Loucy (cell line): ENCODE data around the gene CTR9.

Experiments used
- H2AFZ ChIP-seq: fragments of 200-600 bp; sonication (generic); 2 replicates; pipeline ENCODE4 v1.6.0; 2016; ENCODE audit warnings: antibody characterized with exemption, mild to moderate bottlenecking, low read length, moderate library complexity
- H3F3A ChIP-seq: fragments of 200-600 bp; 2 replicates; pipeline ENCODE4 v1.6.0; 2016; ENCODE audit warnings: antibody characterized with exemption, low read depth, mild to moderate bottlenecking
- H3K27me3 ChIP-seq: fragments of 200-600 bp; sonication (generic); 2 replicates; pipeline ENCODE4 v1.6.1; 2014; ENCODE audit warnings: low read length, mild to moderate bottlenecking; ENCODE audit not compliant: insufficient read depth, poor library complexity, severe bottlenecking
- H3K36me3 ChIP-seq: fragments of 200-600 bp; sonication (generic); 2 replicates; pipeline ENCODE4 v1.6.1; 2016; ENCODE audit warnings: low read length; ENCODE audit not compliant: insufficient read depth
- H3K4me1 ChIP-seq: fragments of 200-600 bp; sonication (generic); 2 replicates; pipeline ENCODE4 v1.5.1; 2014; ENCODE audit warnings: low read length, mild to moderate bottlenecking; ENCODE audit not compliant: insufficient read depth, poor library complexity, severe bottlenecking
- H3K4me2 ChIP-seq: fragments of 200-600 bp; sonication (generic); 2 replicates; pipeline ENCODE4 v1.6.0; 2014; ENCODE audit warnings: antibody characterized with exemption, low read length, low read depth, mild to moderate bottlenecking; ENCODE audit not compliant: poor library complexity, severe bottlenecking
- H3K4me3 ChIP-seq: fragments of 200-600 bp; sonication (generic); 2 replicates; pipeline ENCODE4 v1.5.1; 2014; ENCODE audit warnings: low read length, mild to moderate bottlenecking, mixed read lengths; ENCODE audit not compliant: poor library complexity, severe bottlenecking
- H3K79me2 ChIP-seq: fragments of 200-600 bp; sonication (generic); 2 replicates; pipeline ENCODE4 v1.6.1; 2014; ENCODE audit warnings: low read length; ENCODE audit not compliant: insufficient read depth
- H3K9ac ChIP-seq: fragments of 200-600 bp; sonication (generic); 2 replicates; pipeline ENCODE4 v1.6.0; 2014; ENCODE audit warnings: mild to moderate bottlenecking, low read depth, low read length, moderate library complexity; ENCODE audit not compliant: poor library complexity, severe bottlenecking
- H3K9me2 ChIP-seq: fragments of 200-600 bp; sonication (generic); replicated peaks from 2 replicates; pipeline ENCODE4 v1.6.1; 2016; ENCODE audit warnings: low read depth, low read length, mixed read lengths
- H3K9me3 ChIP-seq: fragments of 200-600 bp; sonication (generic); 2 replicates; pipeline ENCODE4 v1.6.1; 2014; ENCODE audit warnings: mild to moderate bottlenecking, antibody characterized with exemption, low read length, low read depth; ENCODE audit not compliant: insufficient read depth
- H4K20me1 ChIP-seq: fragments of 200-600 bp; sonication (generic); 2 replicates; pipeline ENCODE4 v1.6.0; 2014; ENCODE audit warnings: antibody characterized with exemption, low read length, mild to moderate bottlenecking; ENCODE audit not compliant: insufficient read depth, poor library complexity, severe bottlenecking
- EZH2phosphoT487 ChIP-seq: fragments of 200-600 bp; IDR thresholded peaks from 2 replicates; pipeline ENCODE4 v1.6.1; 2018; ENCODE audit warnings: antibody characterized with exemption, mild to moderate bottlenecking, moderate library complexity, borderline replicate concordance
- TF ChIP-seq, protein P1 (sequence below): fragments of 200-600 bp; sonication (generic); conservative IDR thresholded peaks from 2 replicates; pipeline ENCODE4 v1.5.1; 2014; ENCODE audit warnings: mild to moderate bottlenecking, antibody characterized with exemption, low read length

CTR9 gene

DNA sequence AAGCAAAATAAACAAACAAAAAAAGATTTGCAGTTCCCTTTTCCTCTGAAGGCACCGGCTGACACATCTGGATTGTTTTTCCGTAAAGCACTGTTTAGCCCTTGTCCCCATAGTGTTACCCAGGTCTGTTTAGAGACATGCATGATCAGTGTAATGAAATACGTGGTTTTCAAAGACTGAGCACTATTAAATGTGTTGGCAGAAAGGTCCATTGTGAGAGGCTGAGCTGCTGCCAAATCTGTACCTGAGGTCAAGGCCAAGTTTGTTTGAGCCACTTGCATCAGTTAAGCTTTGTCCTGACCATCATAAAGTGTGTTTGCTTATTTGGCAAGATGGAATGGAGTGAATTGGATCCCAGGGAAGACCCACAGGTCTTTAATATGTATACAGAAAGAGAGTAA is 26.3 kb downstream of the CTR9 start:
- H3K79me2 ChIP-seq = no peaks in the 10 kb centered on the region
- H2AFZ ChIP-seq = no peak overlapping the region
- peaks cover 40% of the 10 kb centered on the region; the same call in 1 of the 2 replicates for H3K36me3 ChIP-seq
- no peaks in the 10 kb centered on the region for H3K9me2 ChIP-seq
- H3K9ac ChIP-seq = no peak overlapping the region
- H3K4me2 ChIP-seq = no peak overlapping the region
- H4K20me1 ChIP-seq = no peaks in the 10 kb centered on the region
- no peaks in the 10 kb centered on the region for H3K9me3 ChIP-seq
- peaks cover 2% of the 10 kb centered on the region; the same call in 1 of the 2 replicates for H3F3A ChIP-seq
- no peaks in the 10 kb centered on the region for H3K27me3 ChIP-seq
- TF ChIP-seq, protein P1, sequence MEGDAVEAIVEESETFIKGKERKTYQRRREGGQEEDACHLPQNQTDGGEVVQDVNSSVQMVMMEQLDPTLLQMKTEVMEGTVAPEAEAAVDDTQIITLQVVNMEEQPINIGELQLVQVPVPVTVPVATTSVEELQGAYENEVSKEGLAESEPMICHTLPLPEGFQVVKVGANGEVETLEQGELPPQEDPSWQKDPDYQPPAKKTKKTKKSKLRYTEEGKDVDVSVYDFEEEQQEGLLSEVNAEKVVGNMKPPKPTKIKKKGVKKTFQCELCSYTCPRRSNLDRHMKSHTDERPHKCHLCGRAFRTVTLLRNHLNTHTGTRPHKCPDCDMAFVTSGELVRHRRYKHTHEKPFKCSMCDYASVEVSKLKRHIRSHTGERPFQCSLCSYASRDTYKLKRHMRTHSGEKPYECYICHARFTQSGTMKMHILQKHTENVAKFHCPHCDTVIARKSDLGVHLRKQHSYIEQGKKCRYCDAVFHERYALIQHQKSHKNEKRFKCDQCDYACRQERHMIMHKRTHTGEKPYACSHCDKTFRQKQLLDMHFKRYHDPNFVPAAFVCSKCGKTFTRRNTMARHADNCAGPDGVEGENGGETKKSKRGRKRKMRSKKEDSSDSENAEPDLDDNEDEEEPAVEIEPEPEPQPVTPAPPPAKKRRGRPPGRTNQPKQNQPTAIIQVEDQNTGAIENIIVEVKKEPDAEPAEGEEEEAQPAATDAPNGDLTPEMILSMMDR = no peak
- TF ChIP-seq EZH2phosphoT487 = no peak
- no peaks in the 10 kb centered on the region for H3K4me1 ChIP-seq
- H3K4me3 ChIP-seq = no peak overlapping the region

DNA sequence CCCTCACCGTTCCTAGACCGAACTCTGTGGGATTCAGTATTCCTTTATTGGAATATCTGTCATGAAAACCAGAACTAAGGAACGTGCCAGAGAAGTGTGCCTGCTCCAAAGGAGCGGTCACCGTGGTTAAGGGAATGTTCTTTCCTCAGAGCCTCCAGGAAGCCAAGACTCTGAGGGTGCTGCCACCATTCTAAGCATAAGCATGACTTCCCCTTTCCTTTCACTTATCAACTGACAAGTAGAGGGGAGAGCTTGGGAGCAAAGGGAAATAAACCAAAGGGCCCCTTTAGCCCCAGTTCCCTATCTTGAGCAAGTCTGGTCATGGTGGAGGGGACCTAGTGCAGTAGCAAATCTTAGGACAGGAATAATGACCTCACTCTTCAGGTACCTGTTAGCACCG is 26.8 kb downstream of the CTR9 start:
- no peaks in the 10 kb centered on the region for H3K4me1 ChIP-seq
- H3K9ac ChIP-seq = no peak overlapping the region
- peaks cover 2% of the 10 kb centered on the region; the same call in 1 of the 2 replicates for H3F3A ChIP-seq
- no peaks in the 10 kb centered on the region for H3K27me3 ChIP-seq
- no peaks in the 10 kb centered on the region for H4K20me1 ChIP-seq
- no peaks in the 10 kb centered on the region for H3K79me2 ChIP-seq
- no peak overlapping the region for H3K4me3 ChIP-seq
- peaks cover 40% of the 10 kb centered on the region; the same call in 1 of the 2 replicates for H3K36me3 ChIP-seq
- no peak overlapping the region for H2AFZ ChIP-seq
- H3K9me2 ChIP-seq = no peaks in the 10 kb centered on the region
- no peaks in the 10 kb centered on the region for H3K9me3 ChIP-seq
- H3K4me2 ChIP-seq = no peak overlapping the region
- TF ChIP-seq, protein P1 = no peak
- TF ChIP-seq EZH2phosphoT487 = no peak

GRCh38 chr11:10778217-10778970 is 27.3 kb downstream of the CTR9 start:
- H3K9me3 ChIP-seq = no peaks in the 10 kb centered on the region
- no peak overlapping the region for H2AFZ ChIP-seq
- no peaks in the 10 kb centered on the region for H3K79me2 ChIP-seq
- no peaks in the 10 kb centered on the region for H4K20me1 ChIP-seq
- no peak overlapping the region for H3K4me3 ChIP-seq
- no peaks in the 10 kb centered on the region for H3K4me1 ChIP-seq
- peaks cover 2% of the 10 kb centered on the region; the same call in 1 of the 2 replicates for H3F3A ChIP-seq
- H3K36me3 ChIP-seq = peaks cover 40% of the 10 kb centered on the region; the same call in 1 of the 2 replicates
- H3K4me2 ChIP-seq = no peak overlapping the region
- TF ChIP-seq, protein P1 = no peak
- no peak for TF ChIP-seq EZH2phosphoT487
- no peaks in the 10 kb centered on the region for H3K27me3 ChIP-seq
- H3K9me2 ChIP-seq = no peaks in the 10 kb centered on the region
- H3K9ac ChIP-seq = no peak overlapping the region
